ENCODE data around the gene NELFE. TPM values are rescaled to one million over a fixed set of nuclear protein-coding genes. Genes with fewer than 3 reads are reported as not detected.
A peak's percentile ranks its signal among the peaks of the same experiment; 100 is the strongest.
"Not testable (repeated sequence)": the region's sequence is repeated elsewhere in the genome, so short reads cannot be mapped to it uniquely, and the experiment has no call there.

Gene NELFE
- total RNA-seq, 1 experiment from 2014 or later = 70.1 TPM

DNA sequence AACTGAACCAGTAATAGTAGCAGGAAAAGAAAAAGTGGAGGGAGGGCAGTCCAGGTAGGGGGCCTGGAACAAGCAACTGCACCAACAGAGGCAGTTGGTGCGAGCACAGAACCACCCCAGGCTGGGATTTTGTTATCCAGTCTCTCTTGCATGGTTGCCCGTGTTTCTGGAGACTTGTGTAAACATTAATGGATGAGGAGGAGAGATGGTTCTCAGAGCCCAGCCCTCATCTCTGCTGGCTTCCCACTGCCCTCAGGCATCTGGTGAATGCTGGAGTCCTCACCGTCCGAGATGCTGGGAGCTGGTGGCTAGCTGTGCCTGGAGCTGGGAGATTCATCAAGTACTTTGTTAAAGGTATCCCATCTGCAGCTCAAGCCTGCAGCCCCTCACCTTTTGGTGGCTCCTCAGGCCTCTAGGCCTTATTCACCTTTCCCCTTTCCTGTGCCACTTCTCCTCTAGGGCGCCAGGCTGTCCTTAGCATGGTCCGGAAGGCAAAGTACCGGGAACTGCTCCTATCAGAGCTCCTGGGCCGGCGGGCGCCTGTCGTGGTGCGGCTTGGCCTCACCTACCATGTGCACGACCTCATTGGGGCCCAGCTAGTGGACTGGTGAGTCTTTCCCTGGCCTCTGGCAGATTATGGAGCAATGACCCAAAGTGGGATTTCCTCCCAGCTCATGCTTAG lies 21.6 kb upstream of the NELFE start:
- not testable (repeated sequence) for H3K4me3 ChIP-seq; H3K9me3 ChIP-seq (replicated peaks); DNase-seq; H3K27me3 ChIP-seq; H3K4me1 ChIP-seq; H3K27ac ChIP-seq; H3K36me3 ChIP-seq

DNA sequence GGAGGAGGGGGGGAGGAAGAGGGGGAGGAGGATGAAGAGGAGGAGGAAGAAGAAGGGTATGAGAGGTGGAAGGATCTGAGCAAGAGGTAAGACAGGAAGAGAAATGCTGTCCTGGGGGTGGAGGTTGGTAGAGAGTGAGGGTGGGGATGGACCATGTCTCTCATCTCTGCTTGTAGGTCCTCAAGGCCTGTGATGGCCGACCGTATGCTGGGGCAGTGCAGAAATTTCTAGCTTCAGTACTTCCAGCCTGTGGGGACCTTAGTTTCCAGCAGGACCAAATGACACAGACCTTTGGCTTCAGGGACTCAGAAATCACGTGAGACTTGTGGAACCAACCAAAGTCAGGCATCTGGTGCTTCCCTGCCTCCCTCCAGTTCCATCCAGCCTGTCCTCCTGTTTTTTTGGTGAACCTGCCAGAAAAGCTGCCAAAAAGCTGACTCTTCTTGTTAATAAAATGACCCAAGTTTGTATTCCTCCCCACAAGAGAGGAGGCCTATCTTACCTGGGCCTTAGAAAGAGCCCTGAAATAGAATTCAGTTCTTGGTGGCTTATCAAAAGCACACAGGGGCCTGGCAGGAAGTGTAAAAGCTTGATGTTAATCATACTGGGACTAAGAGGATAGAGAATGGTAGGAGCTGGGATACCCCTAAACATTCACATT lies 20.6 kb upstream of the NELFE start:
- Histone ChIP-seq H3K4me1 (no peaks in the 10 kb centered on the region), H3K4me3 (no peak overlapping the region), H3K36me3 (no peaks in the 10 kb centered on the region), H3K9me3 (replicated peaks) (no peaks in the 10 kb centered on the region), H3K27ac (no peak overlapping the region), H3K27me3 (no peaks in the 10 kb centered on the region)
- DNase-seq = no peak

DNA sequence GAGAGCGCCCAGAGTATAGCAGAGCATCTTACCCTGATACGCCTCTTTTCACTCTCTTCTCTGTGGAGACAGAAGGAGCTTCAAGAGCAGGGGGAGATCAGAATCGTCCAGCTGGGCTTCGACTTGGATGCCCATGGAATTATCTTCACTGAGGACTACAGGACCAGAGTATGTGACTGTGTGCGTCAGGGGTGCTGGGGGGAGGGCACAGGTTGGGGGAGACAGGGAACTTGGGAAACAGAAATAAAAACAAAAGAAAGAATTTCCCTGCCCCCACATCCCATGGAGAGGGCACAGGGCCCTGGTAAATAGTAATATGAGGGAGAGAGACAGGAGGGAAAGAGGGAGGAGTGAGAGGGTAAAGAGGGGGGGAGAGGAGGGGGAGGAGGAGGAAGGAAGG lies 20.1 kb upstream of the NELFE start:
- H3K27me3 ChIP-seq = no peaks in the 10 kb centered on the region
- no peak overlapping the region for H3K27ac ChIP-seq
- H3K4me1 ChIP-seq = no peaks in the 10 kb centered on the region
- H3K9me3 ChIP-seq (replicated peaks) = no peaks in the 10 kb centered on the region
- H3K36me3 ChIP-seq = no peaks in the 10 kb centered on the region
- DNase-seq = no peak
- H3K4me3 ChIP-seq = no peak overlapping the region

DNA sequence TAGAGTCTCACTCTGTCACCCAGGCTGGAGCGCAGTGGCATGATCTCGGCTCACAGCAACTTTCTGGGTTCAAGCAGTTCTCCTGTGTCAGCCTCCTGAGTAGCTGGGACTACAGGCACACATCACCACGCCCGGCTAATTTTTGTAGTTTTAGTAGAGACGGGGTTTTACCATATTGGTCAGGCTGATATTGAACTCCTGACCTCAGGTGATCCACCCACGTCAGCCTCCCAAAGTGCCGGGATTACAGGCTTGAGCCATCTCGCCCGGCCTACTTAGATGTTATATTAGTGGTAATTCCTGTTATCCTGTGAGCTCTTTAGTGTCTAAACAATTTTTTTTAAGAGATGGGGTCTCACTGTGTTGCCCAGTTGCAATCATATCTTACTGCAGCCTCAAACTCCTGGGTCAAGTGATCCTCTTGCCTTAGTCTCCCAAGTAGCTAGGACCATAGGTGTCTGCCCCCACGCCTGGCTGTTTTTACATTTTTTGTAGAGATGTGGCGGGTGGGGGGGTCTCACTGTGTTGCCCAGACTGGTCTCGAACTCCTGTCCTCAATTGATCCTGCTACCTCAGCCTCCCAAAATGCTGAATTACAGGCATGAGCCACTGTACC lies 19.2 kb upstream of the NELFE start:
- no peaks in the 10 kb centered on the region for H3K27me3 ChIP-seq
- no peak for DNase-seq
- no peaks in the 10 kb centered on the region; the same call in 1 of the 2 replicates for H3K4me1 ChIP-seq
- H3K9me3 ChIP-seq (replicated peaks) = no peaks in the 10 kb centered on the region
- no peaks in the 10 kb centered on the region for H3K36me3 ChIP-seq
- no peak overlapping the region for H3K4me3 ChIP-seq
- H3K27ac ChIP-seq = no peak overlapping the region

DNA sequence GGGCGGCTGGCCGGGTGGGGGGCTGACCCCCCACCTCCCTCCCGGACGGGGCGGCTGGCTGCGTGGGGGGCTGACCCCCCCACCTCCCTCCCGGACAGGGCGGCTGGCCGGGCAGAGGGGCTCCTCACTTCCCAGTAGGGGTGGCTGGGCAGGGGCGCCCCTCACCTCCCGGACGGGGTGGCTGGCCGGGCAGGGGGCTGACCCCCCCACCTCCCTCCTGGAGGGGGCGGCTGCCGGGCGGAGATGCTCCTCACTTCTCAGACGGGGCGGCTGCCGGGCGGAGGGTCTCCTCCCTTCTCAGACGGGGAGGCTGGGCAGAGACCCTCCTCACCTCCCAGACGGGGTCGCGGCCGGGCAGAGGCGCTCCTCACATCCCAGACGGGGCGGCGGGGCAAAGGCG lies 17.3 kb upstream of the NELFE start:
- H3K27me3 ChIP-seq; H3K27ac ChIP-seq; H3K4me1 ChIP-seq; H3K36me3 ChIP-seq; DNase-seq; H3K4me3 ChIP-seq; H3K9me3 ChIP-seq (replicated peaks): not testable (repeated sequence)

DNA sequence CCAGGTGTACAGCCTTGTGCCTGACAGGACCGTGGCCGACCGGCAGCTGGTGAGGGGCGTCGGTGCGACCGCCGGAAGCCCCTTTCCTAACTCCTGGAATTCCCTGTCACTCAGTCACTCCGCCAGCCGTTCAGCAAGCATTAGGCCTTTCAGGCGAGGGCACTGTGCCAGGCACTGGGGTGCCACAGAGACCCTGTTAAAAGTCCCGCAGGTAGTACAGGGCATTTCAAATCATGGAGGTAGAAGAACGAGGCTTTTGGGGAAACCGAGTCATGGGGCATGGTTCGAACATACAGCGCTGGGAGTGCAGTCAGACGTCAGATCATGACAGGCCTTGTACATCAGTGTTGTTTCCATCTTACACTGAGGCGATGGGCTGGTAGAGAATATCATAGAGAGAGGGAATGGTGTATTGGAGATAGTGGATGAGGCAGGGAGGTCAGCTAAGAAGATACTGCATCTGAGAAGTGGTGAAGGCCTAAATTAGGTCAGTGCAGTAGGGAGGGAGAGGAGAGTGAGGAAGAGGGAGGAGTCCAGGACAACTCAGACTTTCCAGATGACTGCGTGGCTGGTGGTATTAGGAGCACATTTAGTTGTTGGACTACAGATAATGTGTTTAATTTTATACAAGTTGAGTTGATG lies 14.1 kb upstream of the NELFE start:
- peak overlapping the region; percentile 59 for H3K27ac ChIP-seq
- H3K9me3 ChIP-seq (replicated peaks) = no peaks in the 10 kb centered on the region
- H3K27me3 ChIP-seq = no peaks in the 10 kb centered on the region
- H3K36me3 ChIP-seq = peaks cover 9% of the 10 kb centered on the region
- no peak for DNase-seq
- H3K4me3 ChIP-seq = peak overlapping the region; percentile 65
- H3K4me1 ChIP-seq = no peaks in the 10 kb centered on the region; the same call in 1 of the 2 replicates

DNA sequence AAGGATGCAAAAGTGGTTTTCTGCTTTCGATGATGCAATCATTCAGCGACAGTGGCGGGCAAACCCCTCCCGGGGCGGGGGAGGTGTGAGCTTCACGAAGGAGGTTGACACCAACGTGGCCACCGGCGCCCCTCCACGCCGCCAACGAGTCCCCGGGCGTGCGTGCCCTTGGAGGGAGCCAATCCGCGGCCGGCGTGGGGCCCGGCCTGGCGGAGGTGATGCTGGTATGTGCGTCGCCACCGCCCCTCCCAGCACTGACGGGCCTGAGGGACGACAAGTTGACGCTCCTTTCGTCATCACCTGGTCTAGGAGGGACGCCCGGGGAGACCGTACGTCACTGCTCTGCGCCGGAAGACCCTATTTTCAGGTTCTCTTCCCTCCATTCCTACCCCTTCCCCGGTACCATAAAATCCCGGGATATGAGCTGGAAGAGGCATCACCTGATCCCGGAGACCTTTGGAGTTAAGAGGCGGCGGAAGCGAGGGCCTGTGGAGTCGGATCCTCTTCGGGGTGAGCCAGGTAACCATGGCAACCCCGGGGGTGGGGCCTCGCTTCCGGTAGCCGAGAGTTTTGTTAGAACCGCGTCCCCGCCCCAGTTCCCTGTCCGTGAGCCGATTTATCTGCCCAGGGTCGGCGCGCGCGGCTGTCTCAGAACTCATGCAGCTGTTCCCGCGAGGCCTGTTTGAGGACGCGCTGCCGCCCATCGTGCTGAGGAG lies 13.4 kb upstream of the NELFE start, which contains the start of gene DXO:
Gene DXO, minus strand, starts transcription at position 146 of the 716 bp plus-strand sequence. CDS start 463 bp downstream, outside the sequence.
- no peaks in the 10 kb centered on the region for H3K27me3 ChIP-seq
- H3K9me3 ChIP-seq (replicated peaks) = no peaks in the 10 kb centered on the region
- no peaks in the 10 kb centered on the region; the same call in 1 of the 2 replicates for H3K4me1 ChIP-seq
- H3K4me3 ChIP-seq = peak within 1 kb of the TSS; percentile 65
- peak within 1 kb of the TSS; percentile 59 for H3K27ac ChIP-seq
- DNase-seq = peak; percentile 96
- H3K36me3 ChIP-seq = peaks cover 13% of the 10 kb centered on the region

DNA sequence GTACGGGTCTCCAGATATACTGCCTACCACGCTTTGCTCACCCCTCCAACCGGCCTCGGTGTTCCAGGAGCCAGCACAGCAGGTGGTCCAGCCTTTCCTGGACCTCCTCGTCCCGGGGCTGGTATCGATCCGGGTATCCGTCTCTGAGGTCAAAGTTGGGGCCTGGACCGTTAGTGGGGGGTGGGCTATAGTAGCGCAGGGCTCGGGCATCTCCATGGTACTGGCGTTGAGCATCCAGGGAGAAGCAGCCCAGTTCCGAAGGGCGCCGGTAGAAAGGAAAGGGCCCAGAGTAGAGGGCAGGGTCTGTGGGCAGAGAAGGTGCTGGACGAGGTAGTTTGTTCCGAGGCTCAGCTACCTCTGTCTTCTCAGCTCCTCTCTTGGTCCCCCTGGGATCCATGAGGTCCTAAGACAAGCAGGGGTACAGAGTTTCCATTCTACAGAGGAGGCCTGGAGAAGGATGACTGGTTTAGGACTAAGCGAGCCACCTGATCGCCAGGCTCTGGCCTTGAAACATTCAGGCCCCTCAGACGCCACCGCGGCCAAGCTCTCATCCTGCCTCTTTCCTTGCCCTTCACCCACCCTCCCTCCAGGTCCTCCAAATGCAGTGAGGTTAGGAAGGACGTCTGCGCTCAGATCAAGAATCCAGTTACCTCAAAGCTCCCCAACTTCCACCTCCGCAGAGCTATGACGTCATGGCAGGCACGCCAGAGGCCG lies 12.7 kb upstream of the NELFE start:
- peak overlapping the region; percentile 59 for H3K27ac ChIP-seq
- H3K9me3 ChIP-seq (replicated peaks) = no peaks in the 10 kb centered on the region
- peaks cover 13% of the 10 kb centered on the region for H3K36me3 ChIP-seq
- no peak for DNase-seq
- H3K4me1 ChIP-seq = no peaks in the 10 kb centered on the region; the same call in 1 of the 2 replicates
- H3K27me3 ChIP-seq = no peaks in the 10 kb centered on the region
- peak overlapping the region; percentile 65 for H3K4me3 ChIP-seq

DNA sequence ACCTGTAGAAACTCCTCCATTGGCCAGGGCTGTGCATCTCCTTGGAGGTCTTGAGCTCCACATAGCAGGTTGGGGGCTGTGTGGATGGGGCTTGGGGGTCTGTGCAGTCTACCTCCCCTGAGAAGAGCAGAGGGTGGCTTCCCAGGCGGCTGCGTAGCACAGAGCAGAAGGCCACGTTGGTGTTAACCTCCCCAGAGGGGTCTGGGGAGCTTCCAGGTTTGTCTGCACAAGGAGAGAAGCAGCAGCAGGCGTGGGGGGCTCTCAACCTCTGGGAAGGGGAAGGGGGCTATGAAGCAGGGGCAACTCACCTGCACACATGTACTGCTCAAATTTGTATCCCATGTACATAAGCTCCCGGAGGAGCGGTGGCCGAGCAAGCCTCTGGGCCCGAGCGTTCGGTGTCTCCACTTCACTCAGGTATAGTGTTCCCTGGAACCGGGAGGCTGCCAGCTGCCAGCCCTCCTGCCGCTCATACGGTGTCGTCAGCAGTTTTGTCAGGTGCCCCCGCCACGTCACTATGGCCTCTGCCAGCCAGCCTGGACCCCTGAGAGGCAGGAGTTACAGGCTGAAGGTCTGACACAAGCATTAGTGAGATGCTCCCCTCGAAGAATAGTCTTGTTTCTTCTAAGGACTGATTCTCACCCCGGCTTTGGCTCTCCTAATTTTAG lies 12.0 kb upstream of the NELFE start:
- no peak for DNase-seq
- Histone ChIP-seq H3K4me3 (peak overlapping the region; percentile 65), H3K27me3 (no peaks in the 10 kb centered on the region), H3K4me1 (no peaks in the 10 kb centered on the region; the same call in 1 of the 2 replicates), H3K9me3 (replicated peaks) (no peaks in the 10 kb centered on the region), H3K36me3 (peaks cover 13% of the 10 kb centered on the region), H3K27ac (peak overlapping the region; percentile 59; the same call in 1 of the 2 replicates)

DNA sequence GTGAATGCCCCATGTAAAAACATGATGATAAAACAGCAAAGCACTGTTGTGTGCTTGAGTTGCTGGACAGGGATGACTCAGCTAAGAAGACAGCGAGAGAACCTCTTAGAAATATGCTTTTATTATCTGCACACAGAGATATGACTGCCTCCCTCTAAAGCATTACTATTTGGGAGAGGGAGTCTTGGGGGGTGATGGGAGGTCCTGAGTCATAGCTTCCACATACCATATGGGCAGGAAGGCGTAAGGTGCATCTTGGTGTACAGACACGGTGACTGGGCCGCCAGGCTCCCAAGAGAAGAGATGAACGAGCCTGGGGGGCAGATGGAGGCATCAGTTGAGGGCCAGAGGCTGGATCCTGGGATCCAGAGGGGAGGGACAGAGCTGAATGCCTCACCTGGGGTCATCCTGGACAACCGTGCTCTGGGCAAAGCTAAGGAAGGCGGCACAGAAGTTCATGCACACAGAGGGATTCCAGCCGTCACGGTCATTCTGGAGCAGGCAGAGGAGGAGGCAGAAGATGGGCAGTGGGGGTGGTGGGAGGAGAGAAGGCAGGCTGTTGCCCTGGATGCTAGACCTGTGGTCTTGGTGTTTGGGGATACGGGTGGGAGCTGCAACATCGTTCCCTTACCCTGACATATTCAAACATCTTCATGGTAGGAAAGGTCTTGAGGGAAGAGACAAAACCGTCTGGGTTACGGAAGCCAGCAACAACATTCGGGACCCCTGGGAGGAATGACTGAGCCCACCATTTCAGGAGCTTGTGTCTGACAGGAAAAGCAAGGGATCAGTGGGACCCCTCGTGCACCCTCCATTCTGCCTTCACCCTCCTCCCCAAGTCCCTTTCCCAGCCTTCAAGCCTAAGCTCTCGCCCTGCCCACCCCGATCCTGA lies 11.2 kb upstream of the NELFE start:
- H3K4me1 ChIP-seq = no peaks in the 10 kb centered on the region; the same call in 1 of the 2 replicates
- no peak for DNase-seq
- H3K36me3 ChIP-seq = peaks cover 15% of the 10 kb centered on the region
- no peaks in the 10 kb centered on the region for H3K27me3 ChIP-seq
- no peaks in the 10 kb centered on the region for H3K9me3 ChIP-seq (replicated peaks)
- no peak overlapping the region for H3K27ac ChIP-seq
- H3K4me3 ChIP-seq = no peak overlapping the region

DNA sequence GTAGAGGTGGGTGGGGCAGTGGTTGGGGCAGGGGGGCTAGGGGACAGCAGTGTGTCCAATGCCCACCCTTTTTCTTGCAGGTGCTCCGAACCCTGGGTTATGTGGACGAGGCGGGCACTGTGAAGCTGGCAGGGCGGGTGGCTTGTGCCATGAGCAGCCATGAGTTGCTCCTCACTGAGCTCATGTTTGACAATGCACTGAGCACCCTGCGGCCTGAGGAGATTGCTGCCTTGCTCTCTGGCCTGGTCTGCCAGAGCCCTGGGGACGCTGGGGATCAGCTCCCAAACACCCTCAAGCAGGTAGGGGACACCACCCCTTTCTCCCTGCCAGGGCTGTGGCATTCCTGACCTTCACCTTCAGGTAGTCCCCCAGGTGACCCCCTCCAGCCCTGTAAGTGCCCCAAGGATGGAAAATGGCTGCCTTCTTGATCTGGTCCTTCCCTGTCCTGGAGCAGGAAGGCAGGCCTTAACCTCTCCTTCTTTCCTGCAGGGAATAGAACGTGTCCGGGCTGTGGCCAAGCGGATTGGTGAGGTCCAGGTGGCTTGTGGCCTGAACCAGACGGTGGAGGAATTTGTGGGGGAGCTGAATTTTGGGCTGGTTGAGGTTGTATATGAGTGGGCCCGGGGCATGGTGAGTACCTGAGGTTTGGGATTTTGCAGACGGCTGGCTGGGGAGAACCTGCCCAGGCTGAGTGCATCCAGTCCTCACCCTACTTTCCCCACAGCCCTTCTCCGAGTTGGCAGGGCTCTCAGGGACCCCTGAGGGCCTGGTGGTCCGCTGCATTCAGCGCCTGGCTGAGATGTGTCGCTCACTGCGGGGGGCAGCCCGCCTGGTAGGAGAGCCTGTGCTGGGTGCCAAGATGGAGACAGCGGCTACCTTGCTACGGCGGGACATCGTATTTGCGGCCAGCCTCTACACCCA lies 10.3 kb upstream of the NELFE start:
- no peaks in the 10 kb centered on the region for H3K27me3 ChIP-seq
- no peaks in the 10 kb centered on the region for H3K9me3 ChIP-seq (replicated peaks)
- no peak overlapping the region for H3K4me3 ChIP-seq
- no peak for DNase-seq
- peaks cover 22% of the 10 kb centered on the region for H3K36me3 ChIP-seq
- H3K4me1 ChIP-seq = no peaks in the 10 kb centered on the region; the same call in 1 of the 2 replicates
- no peak overlapping the region for H3K27ac ChIP-seq

DNA sequence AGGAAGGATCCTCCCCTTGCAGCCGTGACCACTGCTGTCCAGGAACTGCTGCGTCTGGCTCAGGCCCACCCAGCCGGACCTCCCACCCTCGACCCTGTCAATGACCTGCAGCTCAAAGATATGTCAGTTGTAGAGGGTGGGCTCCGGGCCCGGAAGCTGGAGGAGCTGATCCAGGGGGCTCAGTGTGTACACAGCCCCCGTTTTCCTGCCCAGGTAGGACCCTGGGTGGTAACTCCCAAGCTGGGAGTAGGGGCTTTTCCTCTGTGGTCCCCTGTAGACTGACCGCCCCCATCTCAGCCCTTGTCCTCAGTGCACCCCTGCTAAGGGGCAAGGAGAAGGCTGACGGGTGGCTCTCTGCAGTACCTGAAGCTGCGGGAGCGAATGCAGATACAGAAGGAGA lies 9.6 kb upstream of the NELFE start:
- H3K27me3 ChIP-seq = no peaks in the 10 kb centered on the region
- no peak for DNase-seq
- H3K4me3 ChIP-seq = no peak overlapping the region
- no peaks in the 10 kb centered on the region for H3K9me3 ChIP-seq (replicated peaks)
- H3K27ac ChIP-seq = no peak overlapping the region
- no peaks in the 10 kb centered on the region; the same call in 1 of the 2 replicates for H3K4me1 ChIP-seq
- peaks cover 22% of the 10 kb centered on the region for H3K36me3 ChIP-seq

All from SJCRH30 (cell line).